ENCODE data around the gene NPPB. TPM values are rescaled to one million over a fixed set of nuclear protein-coding genes. Genes with fewer than 3 reads are reported as not detected.
A peak's percentile ranks its signal among the peaks of the same experiment; 100 is the strongest.

Gene NPPB
- total and polyA plus RNA-seq, 2 donors (not counting 1 experiment from before 2014, with no cell fraction given) = not detected

DNA sequence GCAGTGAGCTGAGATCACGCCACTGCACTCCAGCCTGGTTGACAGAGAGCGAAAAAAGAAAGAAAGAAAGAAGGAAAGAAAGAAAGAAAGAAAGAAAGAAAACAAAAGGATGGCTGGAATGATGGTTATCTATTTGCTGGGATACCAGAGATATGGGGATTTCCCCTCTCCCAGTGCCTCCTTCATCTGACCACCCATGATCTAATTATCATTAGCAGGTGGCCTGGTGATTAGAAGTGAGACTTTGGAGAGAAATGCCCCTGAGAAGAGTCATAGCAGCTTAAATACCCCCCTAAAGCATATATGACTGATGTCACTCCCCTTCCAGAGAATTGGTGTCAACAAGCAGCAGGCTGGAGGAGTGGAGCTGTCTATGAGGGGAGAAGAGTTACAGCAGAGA is 1.3 kb upstream of the NPPB start:
- Histone ChIP-seq H3K4me3 (replicated peaks in 1 of 4; ENCODE audit: control extremely low read depth in 1 of 4, insufficient read depth in 1 of 4, low read depth in 3 of 4, low read length in 4 of 4) (no peak overlapping the region), H3K36me3 (ENCODE audit: control insufficient read depth, insufficient read depth, low read length) (no peaks in the 10 kb centered on the region), H3K9me3 (ENCODE audit: control insufficient read depth, insufficient read depth, low read depth, low read length) (no peaks in the 10 kb centered on the region), H4K20me1 (ENCODE audit: control insufficient read depth, extremely low read depth, insufficient read depth, low read length) (no peaks in the 10 kb centered on the region), H3K27me3 (ENCODE audit: control insufficient read depth, insufficient read depth, low read length) (peaks cover 28% of the 10 kb centered on the region), H3K27ac (ENCODE audit: insufficient read depth, low read length) (no peak overlapping the region), H3K79me2 (ENCODE audit: control insufficient read depth, insufficient read depth, low read length) (no peaks in the 10 kb centered on the region), H3K4me2 (ENCODE audit: extremely low read depth, insufficient read depth, low read length) (no peak overlapping the region), H2AFZ (ENCODE audit: low read length) (no peak overlapping the region), H3K9ac (ENCODE audit: insufficient read depth, low read length) (no peak overlapping the region), H3K4me1 (ENCODE audit: control insufficient read depth, extremely low read depth, insufficient read depth, low read length) (no peaks in the 10 kb centered on the region)
- no peak for DNase-seq (ENCODE audit: low read depth in 2 of 2)
- TF ChIP-seq, protein P1, sequence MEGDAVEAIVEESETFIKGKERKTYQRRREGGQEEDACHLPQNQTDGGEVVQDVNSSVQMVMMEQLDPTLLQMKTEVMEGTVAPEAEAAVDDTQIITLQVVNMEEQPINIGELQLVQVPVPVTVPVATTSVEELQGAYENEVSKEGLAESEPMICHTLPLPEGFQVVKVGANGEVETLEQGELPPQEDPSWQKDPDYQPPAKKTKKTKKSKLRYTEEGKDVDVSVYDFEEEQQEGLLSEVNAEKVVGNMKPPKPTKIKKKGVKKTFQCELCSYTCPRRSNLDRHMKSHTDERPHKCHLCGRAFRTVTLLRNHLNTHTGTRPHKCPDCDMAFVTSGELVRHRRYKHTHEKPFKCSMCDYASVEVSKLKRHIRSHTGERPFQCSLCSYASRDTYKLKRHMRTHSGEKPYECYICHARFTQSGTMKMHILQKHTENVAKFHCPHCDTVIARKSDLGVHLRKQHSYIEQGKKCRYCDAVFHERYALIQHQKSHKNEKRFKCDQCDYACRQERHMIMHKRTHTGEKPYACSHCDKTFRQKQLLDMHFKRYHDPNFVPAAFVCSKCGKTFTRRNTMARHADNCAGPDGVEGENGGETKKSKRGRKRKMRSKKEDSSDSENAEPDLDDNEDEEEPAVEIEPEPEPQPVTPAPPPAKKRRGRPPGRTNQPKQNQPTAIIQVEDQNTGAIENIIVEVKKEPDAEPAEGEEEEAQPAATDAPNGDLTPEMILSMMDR (conservative IDR thresholded peaks at IDR 0.05 in 1 of 2, IDR thresholded peaks at IDR 0.05 in 1 of 2; ENCODE audit: low read depth in 1 of 2, low read length in 2 of 2) = no peak
- TF ChIP-seq EZH2 (IDR thresholded peaks at IDR 0.05; ENCODE audit: low read length, missing control alignments) = no peak

DNA sequence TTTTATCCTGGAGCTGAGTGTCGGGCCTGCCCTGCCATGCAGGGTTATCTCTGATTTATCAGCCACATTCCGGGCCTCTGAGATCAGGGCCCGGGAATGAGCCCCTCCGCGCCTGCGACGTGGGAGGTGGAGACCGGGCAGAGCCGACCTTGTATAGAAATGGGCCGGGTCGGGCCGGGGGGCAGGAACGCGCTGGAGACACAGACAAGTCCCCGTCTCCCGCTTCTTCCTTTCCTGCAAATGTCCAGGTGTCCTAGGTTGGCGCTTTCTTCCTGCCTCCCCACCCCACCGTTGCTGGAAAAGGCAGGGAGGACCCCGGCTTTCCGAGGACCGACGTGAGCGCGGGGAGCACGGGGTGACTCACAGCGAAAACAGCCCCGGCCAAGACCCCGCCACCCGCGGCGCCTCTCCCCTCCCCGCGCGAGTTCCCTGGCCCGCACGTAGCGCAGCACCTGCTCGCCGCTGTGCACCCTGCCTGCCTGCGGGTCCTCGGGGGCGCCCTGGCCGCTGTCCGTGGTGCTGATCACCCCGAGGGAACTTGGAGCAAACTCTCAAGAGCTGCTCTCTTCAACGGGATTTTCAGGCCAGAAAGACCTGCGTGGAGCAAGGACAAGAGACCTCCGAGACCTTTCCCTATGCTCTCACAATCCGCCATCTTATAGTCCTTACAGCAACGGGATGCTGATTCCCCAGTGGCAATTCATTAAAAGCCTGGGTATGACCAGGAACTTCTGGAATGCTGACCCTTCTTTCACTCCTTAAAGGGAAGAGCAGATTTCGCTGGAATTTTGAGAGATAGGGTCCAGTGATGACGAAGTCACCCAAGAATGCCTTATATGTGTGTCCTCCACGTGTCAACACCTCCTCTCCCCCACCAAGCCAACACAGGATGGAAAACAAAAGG is 475 bp upstream of the NPPB start:
- Histone ChIP-seq H3K79me2 (ENCODE audit: control insufficient read depth, insufficient read depth, low read length) (no peaks in the 10 kb centered on the region), H3K4me1 (ENCODE audit: control insufficient read depth, extremely low read depth, insufficient read depth, low read length) (no peaks in the 10 kb centered on the region), H2AFZ (ENCODE audit: low read length) (no peak overlapping the region), H3K4me3 (replicated peaks in 1 of 4; ENCODE audit: control extremely low read depth in 1 of 4, insufficient read depth in 1 of 4, low read depth in 3 of 4, low read length in 4 of 4) (no peak overlapping the region), H3K9me3 (ENCODE audit: control insufficient read depth, insufficient read depth, low read depth, low read length) (no peaks in the 10 kb centered on the region), H4K20me1 (ENCODE audit: control insufficient read depth, extremely low read depth, insufficient read depth, low read length) (no peaks in the 10 kb centered on the region), H3K27ac (ENCODE audit: insufficient read depth, low read length) (no peak overlapping the region), H3K4me2 (ENCODE audit: extremely low read depth, insufficient read depth, low read length) (no peak overlapping the region), H3K36me3 (ENCODE audit: control insufficient read depth, insufficient read depth, low read length) (no peaks in the 10 kb centered on the region), H3K27me3 (ENCODE audit: control insufficient read depth, insufficient read depth, low read length) (peaks cover 28% of the 10 kb centered on the region), H3K9ac (ENCODE audit: insufficient read depth, low read length) (no peak overlapping the region)
- peak; percentile 55 to 59 for DNase-seq (ENCODE audit: low read depth in 2 of 2)
- TF ChIP-seq EZH2 (IDR thresholded peaks at IDR 0.05; ENCODE audit: low read length, missing control alignments) = peak; percentile 61
- TF ChIP-seq, protein P1 (conservative IDR thresholded peaks at IDR 0.05 in 1 of 2, IDR thresholded peaks at IDR 0.05 in 1 of 2; ENCODE audit: low read depth in 1 of 2, low read length in 2 of 2) = peak; percentile 13 to 30

DNA sequence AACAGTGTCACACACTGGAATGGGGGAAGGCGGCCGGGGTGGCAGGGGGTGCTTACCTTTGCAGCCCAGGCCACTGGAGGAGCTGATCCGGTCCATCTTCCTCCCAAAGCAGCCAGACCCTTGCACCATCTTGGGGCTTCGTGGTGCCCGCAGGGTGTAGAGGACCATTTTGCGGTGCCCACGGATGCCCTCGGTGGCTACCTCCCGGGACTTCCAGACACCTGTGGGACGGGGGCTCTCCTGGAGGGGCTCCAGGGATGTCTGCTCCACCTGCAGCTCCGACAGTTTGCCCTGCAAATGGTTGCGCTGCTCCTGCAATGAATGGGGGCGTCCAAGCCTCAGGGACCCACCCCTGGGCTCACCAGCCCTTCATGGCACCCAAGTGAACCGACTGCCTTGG is 587 bp downstream of the NPPB start:
- H3K4me3 ChIP-seq (replicated peaks in 1 of 4; ENCODE audit: control extremely low read depth in 1 of 4, insufficient read depth in 1 of 4, low read depth in 3 of 4, low read length in 4 of 4) = no peak overlapping the region
- no peak overlapping the region for H3K27ac ChIP-seq (ENCODE audit: insufficient read depth, low read length)
- no peaks in the 10 kb centered on the region for H3K9me3 ChIP-seq (ENCODE audit: control insufficient read depth, insufficient read depth, low read depth, low read length)
- peaks cover 28% of the 10 kb centered on the region for H3K27me3 ChIP-seq (ENCODE audit: control insufficient read depth, insufficient read depth, low read length)
- H3K4me2 ChIP-seq (ENCODE audit: extremely low read depth, insufficient read depth, low read length) = no peak overlapping the region
- no peaks in the 10 kb centered on the region for H3K79me2 ChIP-seq (ENCODE audit: control insufficient read depth, insufficient read depth, low read length)
- TF ChIP-seq, protein P1 (conservative IDR thresholded peaks at IDR 0.05 in 1 of 2, IDR thresholded peaks at IDR 0.05 in 1 of 2; ENCODE audit: low read depth in 1 of 2, low read length in 2 of 2) = no peak
- no peak for TF ChIP-seq EZH2 (IDR thresholded peaks at IDR 0.05; ENCODE audit: low read length, missing control alignments)
- H3K4me1 ChIP-seq (ENCODE audit: control insufficient read depth, extremely low read depth, insufficient read depth, low read length) = no peaks in the 10 kb centered on the region
- DNase-seq (ENCODE audit: low read depth in 2 of 2) = no peak
- no peaks in the 10 kb centered on the region for H3K36me3 ChIP-seq (ENCODE audit: control insufficient read depth, insufficient read depth, low read length)
- H2AFZ ChIP-seq (ENCODE audit: low read length) = no peak overlapping the region
- H4K20me1 ChIP-seq (ENCODE audit: control insufficient read depth, extremely low read depth, insufficient read depth, low read length) = no peaks in the 10 kb centered on the region
- H3K9ac ChIP-seq (ENCODE audit: insufficient read depth, low read length) = no peak overlapping the region

All from fibroblast of lung (primary cell).